ENCODE data around the gene SOX1.

GRCh38 chr13:112054616-112055015 is 12.3 kb upstream of the SOX1 start:
- TF ChIP-seq CTCF (IDR thresholded peaks at IDR 0.05; ENCODE audit: borderline replicate concordance, extremely low read depth, low read length, poor library complexity, severe bottlenecking) (no peak), EZH2 (IDR thresholded peaks at IDR 0.05; ENCODE audit: borderline replicate concordance, low read depth, low read length, severe bottlenecking) (no peak)
